Mucosa of rectum (tissue), 2 donors: ENCODE measurements around the gene ABCC3.

Experiments
- H3K27ac ChIP-seq, 2 donors: one replicate each; pipeline ENCODE4 v1.7.0; 2013; ENCODE audit warnings: inconsistent platforms in 2 of 2, low read depth in 2 of 2, low read length in 2 of 2
- H3K27me3 ChIP-seq, 2 donors: one replicate each; pipeline ENCODE4 v1.7.0; 2013; ENCODE audit warnings: low read length in 2 of 2; ENCODE audit not compliant: control insufficient read depth in 2 of 2, insufficient read depth in 2 of 2
- H3K36me3 ChIP-seq, 2 donors: one replicate each; pipeline ENCODE4 v1.7.0; 2013; ENCODE audit warnings: low read length in 2 of 2; ENCODE audit not compliant: control insufficient read depth in 2 of 2, insufficient read depth in 2 of 2
- H3K4me1 ChIP-seq, 2 donors: one replicate each; pipeline ENCODE4 v1.7.0; 2013; ENCODE audit warnings: low read length in 2 of 2, mild to moderate bottlenecking in 1 of 2; ENCODE audit not compliant: control insufficient read depth in 2 of 2, insufficient read depth in 2 of 2
- H3K4me3 ChIP-seq, 2 donors: one replicate each; pipeline ENCODE4 v1.7.0; 2013; ENCODE audit warnings: low read length in 2 of 2
- H3K9ac ChIP-seq, 2 donors: one replicate each; pipeline ENCODE4 v1.7.0; 2013; ENCODE audit warnings: low read length in 2 of 2, low read depth in 1 of 2, mild to moderate bottlenecking in 1 of 2
- H3K9me3 ChIP-seq, 2 donors: one replicate each; pipeline ENCODE4 v1.7.0; 2013; ENCODE audit warnings: low read length in 2 of 2; ENCODE audit not compliant: control insufficient read depth in 2 of 2
- donor health status: healthy.
- donor health status: Normal muscosa, but diverticular disease.

The ABCC3 gene

DNA sequence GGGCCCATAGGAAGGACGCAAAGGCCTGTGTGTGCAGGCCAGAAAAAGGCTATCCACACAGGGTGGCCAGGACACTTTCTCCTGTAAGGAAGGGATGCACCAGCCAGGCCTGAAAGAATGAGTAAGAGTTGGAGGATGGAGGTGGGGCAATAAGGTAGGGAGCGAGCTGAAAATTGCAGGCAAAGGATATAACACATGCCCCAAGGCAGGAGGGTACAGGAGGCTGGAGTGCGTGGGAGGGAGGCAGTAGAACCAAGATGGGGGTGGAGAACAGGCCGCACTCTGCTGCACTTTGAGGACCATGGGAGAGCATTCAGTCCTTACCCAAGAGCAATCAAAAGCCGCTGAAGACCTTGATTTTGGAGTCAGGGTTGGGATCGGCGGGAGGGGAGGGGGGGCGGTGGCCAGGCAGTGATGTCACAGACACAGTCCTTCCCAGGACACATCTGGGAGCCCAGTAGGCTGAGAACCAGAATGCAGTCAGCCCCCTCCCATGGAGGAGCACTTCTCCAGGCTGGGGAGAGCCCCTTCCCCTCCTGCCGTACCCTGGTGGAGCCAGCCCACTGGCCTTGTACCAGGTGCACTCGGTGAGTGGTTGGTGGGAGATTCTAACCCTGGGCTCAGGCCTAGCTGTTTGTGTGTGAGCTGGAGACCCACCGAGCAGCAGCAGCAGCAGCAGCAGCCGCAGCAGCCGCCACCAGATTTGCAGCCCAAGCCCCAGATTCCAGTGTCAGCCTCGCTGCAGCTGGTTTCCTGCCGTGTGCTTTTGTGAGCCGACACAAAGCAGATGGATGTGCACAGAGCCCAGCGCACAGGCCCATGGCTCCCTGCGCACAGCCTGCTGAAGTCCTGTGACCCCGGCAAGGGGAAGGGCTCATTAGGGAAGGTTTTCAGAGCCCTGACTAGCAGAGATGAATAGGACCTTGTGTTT is 55.5 kb downstream of the ABCC3 start:
- H3K36me3 ChIP-seq = peaks cover 12 to 14% of the 10 kb centered on the region in 2 donors
- H3K9me3 ChIP-seq = no peaks in the 10 kb centered on the region
- H3K9ac ChIP-seq = peak overlapping the region in 1 of 2 donors; percentile 54
- peaks cover 62 to 82% of the 10 kb centered on the region in 2 donors for H3K4me1 ChIP-seq
- peak overlapping the region; percentile 81 to 89 for H3K27ac ChIP-seq
- H3K27me3 ChIP-seq = no peaks in the 10 kb centered on the region
- no peak overlapping the region for H3K4me3 ChIP-seq

DNA sequence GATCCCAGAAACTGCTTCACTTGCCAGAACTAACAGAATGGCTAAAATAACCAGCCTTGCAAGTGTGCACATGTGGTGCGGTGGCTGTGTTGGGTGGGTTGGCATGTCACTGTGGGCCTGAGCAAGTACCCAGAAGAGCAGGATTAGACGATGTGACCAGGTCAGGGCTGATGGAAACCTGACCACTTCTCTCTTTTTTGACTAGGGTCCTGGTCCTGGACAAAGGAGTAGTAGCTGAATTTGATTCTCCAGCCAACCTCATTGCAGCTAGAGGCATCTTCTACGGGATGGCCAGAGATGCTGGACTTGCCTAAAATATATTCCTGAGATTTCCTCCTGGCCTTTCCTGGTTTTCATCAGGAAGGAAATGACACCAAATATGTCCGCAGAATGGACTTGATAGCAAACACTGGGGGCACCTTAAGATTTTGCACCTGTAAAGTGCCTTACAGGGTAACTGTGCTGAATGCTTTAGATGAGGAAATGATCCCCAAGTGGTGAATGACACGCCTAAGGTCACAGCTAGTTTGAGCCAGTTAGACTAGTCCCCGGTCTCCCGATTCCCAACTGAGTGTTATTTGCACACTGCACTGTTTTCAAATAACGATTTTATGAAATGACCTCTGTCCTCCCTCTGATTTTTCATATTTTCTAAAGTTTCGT is 56.3 kb downstream of the ABCC3 start:
- no peak overlapping the region for H3K4me3 ChIP-seq

DNA sequence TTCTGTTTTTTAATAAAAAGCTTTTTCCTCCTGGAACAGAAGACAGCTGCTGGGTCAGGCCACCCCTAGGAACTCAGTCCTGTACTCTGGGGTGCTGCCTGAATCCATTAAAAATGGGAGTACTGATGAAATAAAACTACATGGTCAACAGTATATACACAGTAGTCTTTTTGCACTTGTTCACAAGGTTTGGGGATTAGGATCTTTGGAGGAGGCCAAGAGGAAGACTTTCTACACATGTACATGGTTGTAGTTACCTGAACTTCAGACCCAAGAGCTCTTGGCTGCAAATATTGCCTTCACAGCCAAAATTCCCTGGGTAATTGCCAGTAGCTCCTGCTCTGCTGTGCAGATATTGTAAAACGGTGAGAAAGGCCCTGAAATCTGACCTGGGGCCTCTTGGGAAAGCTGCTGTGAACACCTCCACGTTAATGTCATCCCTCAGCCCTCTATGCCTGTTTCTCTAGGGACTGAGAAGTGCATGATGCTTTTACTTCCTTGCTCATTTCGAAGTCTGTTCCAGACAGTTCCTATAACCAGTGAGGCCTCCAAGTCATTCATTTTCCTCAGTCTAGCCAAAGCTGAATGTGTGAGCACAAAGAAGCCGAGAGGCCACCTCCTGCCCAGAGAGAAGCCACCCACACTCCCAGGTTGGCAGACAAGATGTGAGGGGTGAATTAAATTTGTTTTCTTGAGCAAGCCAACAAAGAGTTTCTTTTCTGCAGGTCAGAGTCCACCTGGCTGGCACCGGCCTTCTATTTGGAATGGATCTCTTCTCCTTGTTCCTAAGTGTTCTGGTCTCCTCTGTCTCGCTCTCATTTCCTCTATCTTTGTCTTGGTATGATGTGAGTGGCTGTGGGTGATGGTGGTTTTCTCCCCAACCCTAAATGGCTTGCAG is 57.1 kb downstream of the ABCC3 start:
- Histone ChIP-seq H3K4me3 (peak overlapping the region in 1 of 2 donors; percentile 10), H3K27ac (peak overlapping the region; percentile 81 to 89), H3K9me3 (no peaks in the 10 kb centered on the region), H3K9ac (peak overlapping the region; percentile 54 to 61), H3K4me1 (peaks cover 49 to 75% of the 10 kb centered on the region in 2 donors), H3K36me3 (peaks cover 27 to 29% of the 10 kb centered on the region in 2 donors), H3K27me3 (no peaks in the 10 kb centered on the region)

More for the DNA sequence above, 56.3 kb downstream of the ABCC3 start:
- peaks cover 56 to 81% of the 10 kb centered on the region in 2 donors for H3K4me1 ChIP-seq
- peak overlapping the region in 1 of 2 donors; percentile 61 for H3K9ac ChIP-seq
- H3K27ac ChIP-seq = peak overlapping the region; percentile 81 to 89
- no peaks in the 10 kb centered on the region for H3K9me3 ChIP-seq
- H3K27me3 ChIP-seq = no peaks in the 10 kb centered on the region
- peaks cover 19 to 22% of the 10 kb centered on the region in 2 donors for H3K36me3 ChIP-seq

DNA sequence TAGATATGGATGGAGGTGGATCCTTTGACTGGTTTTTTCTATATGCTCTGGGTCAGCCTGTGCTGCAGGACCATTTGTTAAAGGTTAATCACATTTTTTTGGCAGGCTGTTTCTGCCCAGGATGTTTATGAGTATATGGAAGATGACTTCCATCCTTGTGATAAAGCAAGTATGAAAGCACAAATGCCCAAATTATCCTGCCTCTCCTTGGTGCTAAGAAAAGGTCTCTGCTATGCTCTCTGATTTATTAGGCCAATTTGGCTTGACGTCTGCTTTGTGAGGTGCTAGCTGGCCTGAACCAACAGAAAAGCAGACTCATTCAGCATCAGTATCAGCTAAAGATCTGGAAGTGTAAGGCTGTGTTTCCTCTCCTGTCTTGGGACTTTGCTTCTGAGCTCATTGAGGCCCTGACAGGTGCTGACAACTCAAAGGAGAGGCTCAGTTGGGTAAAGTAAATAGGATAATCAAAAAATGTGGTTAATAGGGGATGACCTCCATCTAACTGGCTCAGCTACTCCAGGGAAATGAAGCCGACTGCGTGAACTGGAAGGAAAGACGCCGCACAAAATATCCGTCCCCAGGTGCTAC is 57.9 kb downstream of the ABCC3 start:
- peaks cover 32 to 35% of the 10 kb centered on the region in 2 donors for H3K36me3 ChIP-seq
- peak overlapping the region; percentile 54 to 61 for H3K9ac ChIP-seq
- H3K9me3 ChIP-seq = no peaks in the 10 kb centered on the region
- no peaks in the 10 kb centered on the region for H3K27me3 ChIP-seq
- H3K4me3 ChIP-seq = peak overlapping the region; percentile 10 to 14
- H3K4me1 ChIP-seq = peaks cover 43 to 69% of the 10 kb centered on the region in 2 donors
- H3K27ac ChIP-seq = peak overlapping the region; percentile 81 to 89

DNA sequence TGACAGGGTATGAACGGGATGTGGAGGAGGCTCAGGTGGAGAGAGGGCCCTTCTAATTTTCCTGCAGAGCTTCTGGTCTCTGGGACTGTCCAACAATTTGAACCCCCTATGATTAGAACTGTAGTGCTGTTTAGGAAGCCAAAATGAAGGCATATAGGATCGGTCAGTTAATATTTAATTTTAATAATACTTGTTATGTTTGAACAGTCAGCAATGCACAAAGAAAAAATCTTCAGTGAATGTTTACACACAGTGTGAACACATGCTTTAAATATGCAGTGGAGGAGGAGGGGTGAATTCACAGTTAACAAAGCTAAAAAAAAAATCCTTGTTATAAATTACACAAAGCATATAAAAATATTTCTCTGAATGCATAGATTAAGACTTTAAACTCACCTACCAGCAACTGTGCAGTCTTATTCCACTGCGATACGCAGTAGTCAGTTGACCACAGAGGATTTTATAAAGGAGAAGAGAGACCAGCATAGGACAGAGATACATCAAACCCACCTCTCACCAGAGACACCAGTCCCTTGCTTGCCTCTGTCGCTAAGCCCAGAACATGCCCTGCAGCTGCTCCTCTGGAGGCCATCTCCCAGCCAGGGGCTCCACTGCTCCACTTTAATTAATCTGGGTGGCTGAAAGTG is 58.5 kb downstream of the ABCC3 start:
- peaks cover 33 to 37% of the 10 kb centered on the region in 2 donors for H3K36me3 ChIP-seq
- H3K27me3 ChIP-seq = no peaks in the 10 kb centered on the region

DNA sequence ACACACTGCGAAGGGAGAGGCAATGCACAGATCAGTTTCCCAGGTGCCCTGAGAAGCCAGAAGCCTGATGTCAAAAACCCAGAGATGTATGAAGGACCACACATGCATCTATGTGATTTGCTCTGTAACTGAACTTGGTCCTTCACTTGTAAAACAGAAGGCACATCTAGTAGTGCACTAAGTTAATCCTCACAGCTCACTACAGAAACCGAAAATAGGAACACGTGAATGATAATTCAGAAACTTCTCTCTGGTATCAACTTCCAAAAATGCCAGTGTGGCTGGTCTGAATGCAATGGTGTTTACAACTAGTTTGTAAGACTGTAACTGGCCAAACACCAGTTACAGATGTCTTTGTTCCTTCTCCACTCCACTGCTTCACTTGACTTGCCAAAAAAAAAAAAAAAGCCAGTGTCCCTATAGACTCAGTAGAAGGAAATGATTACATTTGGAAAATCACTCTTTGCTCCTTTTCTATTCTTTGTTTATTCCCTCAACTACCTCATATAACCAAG is 61.7 kb downstream of the ABCC3 start:
- no peak overlapping the region for H3K27ac ChIP-seq
- H3K4me3 ChIP-seq = no peak overlapping the region
- H3K36me3 ChIP-seq = peaks cover 46 to 49% of the 10 kb centered on the region in 2 donors
- peaks cover 24 to 44% of the 10 kb centered on the region in 2 donors for H3K4me1 ChIP-seq
- no peaks in the 10 kb centered on the region for H3K27me3 ChIP-seq
- no peak overlapping the region for H3K9ac ChIP-seq
- H3K9me3 ChIP-seq = no peaks in the 10 kb centered on the region

More for the DNA sequence above, 58.5 kb downstream of the ABCC3 start:
- H3K9ac ChIP-seq = peak overlapping the region; percentile 18 to 61
- peak overlapping the region; percentile 81 to 89 for H3K27ac ChIP-seq
- peaks cover 42 to 69% of the 10 kb centered on the region in 2 donors for H3K4me1 ChIP-seq
- H3K9me3 ChIP-seq = no peaks in the 10 kb centered on the region
- H3K4me3 ChIP-seq = peak overlapping the region; percentile 10 to 14

DNA sequence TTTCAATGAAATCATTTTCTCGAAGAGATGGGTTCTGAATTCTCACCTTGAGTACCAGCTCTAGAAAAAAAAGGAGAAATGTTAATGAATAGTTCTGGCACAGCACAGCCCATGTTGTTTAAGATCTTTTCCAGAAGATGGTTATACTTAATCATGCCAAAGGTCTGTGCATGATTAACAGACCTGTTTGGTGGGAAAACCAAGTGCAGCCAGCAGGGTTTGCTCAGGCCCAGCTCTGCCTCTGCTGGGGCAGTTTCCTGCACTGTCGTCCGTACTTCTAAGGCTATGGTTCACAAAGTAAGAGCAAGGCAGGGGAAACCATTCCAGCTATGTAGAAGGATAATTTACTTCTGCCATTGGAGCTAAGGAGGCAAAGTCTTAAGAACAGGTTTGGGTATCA is 62.4 kb downstream of the ABCC3 start:
- Histone ChIP-seq H3K27ac (peak overlapping the region; percentile 5 to 17), H3K27me3 (no peaks in the 10 kb centered on the region), H3K9me3 (no peaks in the 10 kb centered on the region), H3K4me1 (peaks cover 18 to 38% of the 10 kb centered on the region in 2 donors), H3K36me3 (peaks cover 46 to 49% of the 10 kb centered on the region in 2 donors), H3K4me3 (no peak overlapping the region), H3K9ac (peak overlapping the region; percentile 1 to 9)

DNA sequence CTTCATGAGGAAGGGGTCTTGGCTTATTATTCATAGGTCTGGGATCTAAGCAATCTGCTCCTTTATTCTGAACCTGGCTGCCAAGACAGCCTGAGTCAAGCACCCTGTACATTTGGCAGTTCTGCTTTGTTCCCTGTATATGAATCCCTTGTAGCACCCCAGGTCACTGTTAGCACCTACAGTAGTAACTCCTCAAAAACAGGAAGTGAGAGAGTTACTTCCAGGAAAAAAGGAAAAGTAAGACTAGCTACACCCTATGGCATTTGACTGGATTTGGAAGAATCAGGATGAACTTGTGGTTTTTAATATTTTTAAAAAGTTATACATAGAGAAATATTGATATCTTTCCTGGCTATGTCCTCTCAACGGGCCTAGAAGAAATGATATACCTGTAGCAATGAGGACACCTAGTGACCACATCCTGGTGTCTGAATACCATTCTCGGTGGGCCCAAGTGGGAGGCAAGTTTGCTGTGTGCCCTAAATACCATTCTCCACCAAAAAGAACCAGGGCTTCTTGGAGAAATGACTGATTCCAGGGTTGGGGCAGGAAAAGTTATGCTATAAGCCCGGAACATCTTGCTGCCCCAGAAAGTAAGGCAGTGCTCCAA is 63.1 kb downstream of the ABCC3 start:
- peak overlapping the region in 1 of 2 donors; percentile 1 for H3K9ac ChIP-seq
- H3K9me3 ChIP-seq = no peaks in the 10 kb centered on the region
- no peak overlapping the region for H3K4me3 ChIP-seq
- H3K36me3 ChIP-seq = peaks cover 43 to 46% of the 10 kb centered on the region in 2 donors
- H3K4me1 ChIP-seq = peaks cover 12 to 31% of the 10 kb centered on the region in 2 donors
- no peaks in the 10 kb centered on the region for H3K27me3 ChIP-seq
- H3K27ac ChIP-seq = peak overlapping the region; percentile 5 to 17
